ENCODE results near the gene CD47. TPM values are rescaled to one million over a fixed set of nuclear protein-coding genes. Genes with fewer than 3 reads are reported as not detected.

The CD47 gene
- 13.4 and 29.8 TPM in 2 replicates for polyA plus RNA-seq (2011; rRNA removed)
- polyA minus RNA-seq (2011; rRNA and poly(A)+ RNA removed): 18.0 and 25.7 TPM in 2 replicates

DNA sequence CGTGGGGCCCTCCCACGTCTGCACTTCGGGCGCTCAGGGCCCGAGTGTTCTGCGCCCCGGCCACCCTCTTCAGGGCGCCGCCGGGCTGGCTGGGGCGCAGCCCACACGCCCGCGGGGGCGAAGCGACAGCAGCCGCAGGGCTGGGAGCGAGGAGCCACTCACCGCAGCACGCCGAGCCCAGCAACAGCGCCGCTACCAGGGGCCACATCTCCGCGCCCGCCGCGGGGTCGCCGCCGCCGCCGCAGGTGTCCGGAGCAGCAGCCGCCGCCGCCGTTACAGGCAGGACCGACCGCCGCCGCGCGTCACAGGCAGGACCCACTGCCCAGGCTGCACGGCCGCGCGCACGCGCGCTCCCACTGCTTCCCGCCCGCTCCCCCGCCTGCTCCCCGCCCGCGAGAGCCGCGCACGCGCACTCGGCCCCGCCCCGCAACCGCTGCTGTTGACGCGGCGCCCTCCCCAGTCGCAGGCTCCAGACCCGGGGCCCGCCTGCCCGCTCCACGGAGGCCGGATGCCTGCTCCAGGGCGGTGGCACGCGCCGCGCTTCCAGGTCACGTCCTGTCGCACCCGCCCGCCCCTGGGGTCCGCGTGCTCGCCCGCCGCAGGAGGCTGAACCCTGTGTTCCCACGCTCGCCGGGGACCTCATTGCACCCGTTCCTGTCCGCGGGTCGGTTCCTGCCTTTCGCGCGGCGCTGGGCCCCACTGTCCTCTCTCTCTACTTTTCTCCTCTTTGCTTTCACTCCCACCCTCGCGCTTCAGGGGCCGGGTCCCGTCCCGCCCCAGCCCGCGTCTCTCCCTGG lies at the start of gene CD47:
CD47 (minus strand) TSS at position 331 of the 797 bp plus-strand sequence; CDS start at position 208, 123 bp downstream.
- TF ChIP-seq, protein P1, sequence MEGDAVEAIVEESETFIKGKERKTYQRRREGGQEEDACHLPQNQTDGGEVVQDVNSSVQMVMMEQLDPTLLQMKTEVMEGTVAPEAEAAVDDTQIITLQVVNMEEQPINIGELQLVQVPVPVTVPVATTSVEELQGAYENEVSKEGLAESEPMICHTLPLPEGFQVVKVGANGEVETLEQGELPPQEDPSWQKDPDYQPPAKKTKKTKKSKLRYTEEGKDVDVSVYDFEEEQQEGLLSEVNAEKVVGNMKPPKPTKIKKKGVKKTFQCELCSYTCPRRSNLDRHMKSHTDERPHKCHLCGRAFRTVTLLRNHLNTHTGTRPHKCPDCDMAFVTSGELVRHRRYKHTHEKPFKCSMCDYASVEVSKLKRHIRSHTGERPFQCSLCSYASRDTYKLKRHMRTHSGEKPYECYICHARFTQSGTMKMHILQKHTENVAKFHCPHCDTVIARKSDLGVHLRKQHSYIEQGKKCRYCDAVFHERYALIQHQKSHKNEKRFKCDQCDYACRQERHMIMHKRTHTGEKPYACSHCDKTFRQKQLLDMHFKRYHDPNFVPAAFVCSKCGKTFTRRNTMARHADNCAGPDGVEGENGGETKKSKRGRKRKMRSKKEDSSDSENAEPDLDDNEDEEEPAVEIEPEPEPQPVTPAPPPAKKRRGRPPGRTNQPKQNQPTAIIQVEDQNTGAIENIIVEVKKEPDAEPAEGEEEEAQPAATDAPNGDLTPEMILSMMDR (IDR thresholded peaks at IDR 0.05; ENCODE audit: insufficient read depth, low read depth, low read length): no peak
- POLR2A ChIA-PET: no interaction called here
- no peak for DNase-seq (ENCODE audit: low read depth)
- CTCF ChIA-PET: no interaction called here
- Histone ChIP-seq H3K4me3 (ENCODE audit: low read depth, low read length) (peak within 1 kb of the TSS; percentile 81), H3K36me3 (ENCODE audit: control insufficient read depth, insufficient read depth, low read length) (no peaks in the 10 kb centered on the region), H3K27me3 (ENCODE audit: control insufficient read depth, insufficient read depth, low read length) (no peaks in the 10 kb centered on the region)

DNA sequence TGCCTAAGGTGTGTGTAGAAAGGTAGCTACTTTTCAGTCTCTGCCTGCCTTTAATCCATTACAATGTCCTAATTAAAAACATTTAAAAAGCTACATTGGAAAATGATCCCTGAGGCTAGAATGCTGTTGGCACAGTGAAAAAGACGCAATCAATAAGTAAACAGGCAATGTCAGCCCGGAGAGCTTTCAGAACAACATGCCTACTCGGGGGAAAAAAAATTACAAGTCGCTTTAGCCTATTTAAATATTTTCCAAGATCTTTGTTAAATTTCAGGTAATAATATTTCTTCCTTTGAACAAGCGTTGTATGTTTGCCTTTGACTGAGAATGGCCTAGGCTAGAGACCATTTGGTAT lies 46.6 kb upstream of the CD47 start:
- CTCF ChIA-PET: no interaction called here
- POLR2A ChIA-PET: no interaction called here
- Histone ChIP-seq H3K4me3 (ENCODE audit: low read depth, low read length) (no peak overlapping the region), H3K27me3 (ENCODE audit: control insufficient read depth, insufficient read depth, low read length) (no peaks in the 10 kb centered on the region), H3K36me3 (ENCODE audit: control insufficient read depth, insufficient read depth, low read length) (no peaks in the 10 kb centered on the region)
- DNase-seq (ENCODE audit: low read depth): no peak
- TF ChIP-seq, protein P1 (IDR thresholded peaks at IDR 0.05; ENCODE audit: insufficient read depth, low read depth, low read length): no peak

DNA sequence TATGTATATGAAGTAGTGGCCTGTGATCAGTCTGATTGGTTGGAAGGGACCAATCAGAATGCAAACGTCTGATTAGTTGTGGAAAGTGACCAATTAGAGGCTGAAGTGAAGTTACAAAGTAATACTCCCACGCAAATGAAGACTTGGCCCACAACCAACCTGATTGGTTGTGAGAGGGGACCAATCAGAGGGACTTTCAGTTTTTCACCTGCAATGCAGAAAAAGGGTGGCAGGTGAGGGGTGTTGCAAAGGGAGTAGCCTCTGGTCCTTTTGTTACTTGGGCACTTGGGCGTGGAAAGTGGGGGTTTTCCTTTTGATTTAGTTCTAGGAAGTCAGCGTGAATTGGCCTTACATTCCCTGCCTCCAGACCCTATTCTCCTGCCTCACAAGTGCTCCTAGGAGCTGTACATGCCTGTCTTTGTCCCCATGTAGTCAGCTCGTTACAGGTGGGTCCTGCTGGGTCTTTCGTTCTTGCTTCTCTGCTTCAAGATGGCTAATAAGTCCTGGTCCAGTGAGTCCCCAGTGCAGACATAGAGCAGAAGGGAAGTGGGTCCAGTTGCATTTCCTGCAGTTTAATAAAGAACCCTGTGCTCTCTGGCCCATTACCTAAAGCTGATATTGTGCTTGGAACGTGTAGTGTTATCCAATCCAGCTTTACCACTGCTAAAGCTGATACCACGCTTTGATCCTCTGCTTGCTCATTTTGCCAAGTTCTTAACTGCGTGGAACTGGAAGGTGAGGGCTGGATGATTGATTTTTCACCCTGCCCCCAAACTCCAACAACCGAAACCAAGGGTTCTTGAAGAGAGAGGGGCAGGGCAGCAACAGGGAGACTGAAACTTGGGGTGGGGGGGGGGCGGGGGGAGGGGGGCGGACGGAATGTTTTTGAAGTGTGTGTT lies 46.0 kb upstream of the CD47 start:
- TF ChIP-seq, protein P1 (IDR thresholded peaks at IDR 0.05; ENCODE audit: insufficient read depth, low read depth, low read length): no peak
- no peak for DNase-seq (ENCODE audit: low read depth)
- Histone ChIP-seq H3K4me3 (ENCODE audit: low read depth, low read length) (no peak overlapping the region), H3K36me3 (ENCODE audit: control insufficient read depth, insufficient read depth, low read length) (no peaks in the 10 kb centered on the region), H3K27me3 (ENCODE audit: control insufficient read depth, insufficient read depth, low read length) (no peaks in the 10 kb centered on the region)
- POLR2A ChIA-PET: no interaction called here
- CTCF ChIA-PET: no interaction called here

DNA sequence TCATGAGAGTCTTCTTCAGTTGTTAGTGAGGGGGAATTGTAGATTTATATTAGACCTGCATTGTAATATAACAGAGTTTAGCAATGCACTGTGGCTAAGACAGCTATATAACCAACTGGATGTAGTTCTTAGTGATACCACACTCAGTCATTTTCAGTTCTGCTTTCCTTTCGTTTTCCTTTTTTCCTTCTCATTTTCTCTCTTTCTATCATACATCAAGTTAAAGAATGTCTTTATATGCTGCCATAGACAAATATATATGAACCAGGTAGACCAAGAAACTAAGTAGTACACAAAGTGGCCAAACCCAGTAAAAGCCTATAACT lies 43.7 kb upstream of the CD47 start:
- ChIA-PET CTCF (no interaction called here), POLR2A (no interaction called here)
- TF ChIP-seq, protein P1 (IDR thresholded peaks at IDR 0.05; ENCODE audit: insufficient read depth, low read depth, low read length): no peak
- no peak for DNase-seq (ENCODE audit: low read depth)
- Histone ChIP-seq H3K36me3 (ENCODE audit: control insufficient read depth, insufficient read depth, low read length) (no peaks in the 10 kb centered on the region), H3K27me3 (ENCODE audit: control insufficient read depth, insufficient read depth, low read length) (no peaks in the 10 kb centered on the region), H3K4me3 (ENCODE audit: low read depth, low read length) (no peak overlapping the region)

DNA sequence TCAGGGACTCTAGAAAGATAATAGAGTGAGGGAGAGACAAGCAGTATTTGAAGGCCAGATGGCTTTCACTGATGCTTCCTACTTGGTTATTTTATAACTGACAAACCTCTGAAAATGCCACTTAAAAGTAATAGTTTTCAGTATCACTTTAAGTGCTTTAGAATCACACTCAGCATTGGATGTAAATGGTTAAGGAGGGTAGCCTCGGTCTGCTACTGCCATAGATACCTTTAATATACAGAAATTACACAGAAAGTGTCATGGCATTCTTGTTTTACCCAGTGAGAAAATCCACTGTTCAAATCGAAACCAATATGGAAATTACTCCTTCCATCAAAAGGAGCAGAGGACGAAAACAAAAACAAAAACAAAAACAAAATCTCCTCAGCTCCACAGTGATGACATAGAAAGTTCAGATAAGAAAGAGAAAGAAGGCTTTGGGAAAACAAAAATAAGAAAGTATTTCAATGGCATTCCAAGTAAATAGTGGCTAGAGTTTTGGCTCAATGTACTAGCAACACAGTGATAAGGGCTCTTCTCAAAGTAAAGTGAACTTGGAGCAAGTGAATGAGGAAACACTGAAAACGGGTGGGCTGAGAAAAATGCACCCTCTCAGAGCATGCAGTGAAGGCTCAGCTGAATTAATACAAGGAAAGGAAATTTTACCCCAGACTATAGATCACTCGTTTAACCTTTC lies 43.2 kb upstream of the CD47 start:
- ChIA-PET CTCF (interaction anchor here (0.9 kb wide), 1 partner anchor 12 kb away, joined by 3 read pairs; no protein-coding TSS in a partner anchor), POLR2A (no interaction called here)
- Histone ChIP-seq H3K27me3 (ENCODE audit: control insufficient read depth, insufficient read depth, low read length) (no peaks in the 10 kb centered on the region), H3K4me3 (ENCODE audit: low read depth, low read length) (no peak overlapping the region), H3K36me3 (ENCODE audit: control insufficient read depth, insufficient read depth, low read length) (no peaks in the 10 kb centered on the region)
- DNase-seq (ENCODE audit: low read depth): no peak
- TF ChIP-seq, protein P1 (IDR thresholded peaks at IDR 0.05; ENCODE audit: insufficient read depth, low read depth, low read length): no peak

All from BJ (cell line).